ENCODE data around the gene EFCAB6.

GRCh38 chr22:43698403-43698802, 113.7 kb downstream of the EFCAB6 start:
- TF ChIP-seq, protein P1, sequence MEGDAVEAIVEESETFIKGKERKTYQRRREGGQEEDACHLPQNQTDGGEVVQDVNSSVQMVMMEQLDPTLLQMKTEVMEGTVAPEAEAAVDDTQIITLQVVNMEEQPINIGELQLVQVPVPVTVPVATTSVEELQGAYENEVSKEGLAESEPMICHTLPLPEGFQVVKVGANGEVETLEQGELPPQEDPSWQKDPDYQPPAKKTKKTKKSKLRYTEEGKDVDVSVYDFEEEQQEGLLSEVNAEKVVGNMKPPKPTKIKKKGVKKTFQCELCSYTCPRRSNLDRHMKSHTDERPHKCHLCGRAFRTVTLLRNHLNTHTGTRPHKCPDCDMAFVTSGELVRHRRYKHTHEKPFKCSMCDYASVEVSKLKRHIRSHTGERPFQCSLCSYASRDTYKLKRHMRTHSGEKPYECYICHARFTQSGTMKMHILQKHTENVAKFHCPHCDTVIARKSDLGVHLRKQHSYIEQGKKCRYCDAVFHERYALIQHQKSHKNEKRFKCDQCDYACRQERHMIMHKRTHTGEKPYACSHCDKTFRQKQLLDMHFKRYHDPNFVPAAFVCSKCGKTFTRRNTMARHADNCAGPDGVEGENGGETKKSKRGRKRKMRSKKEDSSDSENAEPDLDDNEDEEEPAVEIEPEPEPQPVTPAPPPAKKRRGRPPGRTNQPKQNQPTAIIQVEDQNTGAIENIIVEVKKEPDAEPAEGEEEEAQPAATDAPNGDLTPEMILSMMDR (IDR thresholded peaks at IDR 0.05) = no peak
- TF ChIP-seq ZFX (IDR thresholded peaks at IDR 0.05; ENCODE audit: borderline replicate concordance) = no peak
